HG02973 (cell line): Measurements from ENCODE around the gene ADPRHL1.

Source experiments
- ATAC-seq: cut with Tn5 transposase; IDR thresholded peaks from one replicate; pipeline ENCODE4 v1.9.1; 2021; ENCODE audit warnings: moderate library complexity; ENCODE audit not compliant: unreplicated experiment

ADPRHL1 gene

DNA sequence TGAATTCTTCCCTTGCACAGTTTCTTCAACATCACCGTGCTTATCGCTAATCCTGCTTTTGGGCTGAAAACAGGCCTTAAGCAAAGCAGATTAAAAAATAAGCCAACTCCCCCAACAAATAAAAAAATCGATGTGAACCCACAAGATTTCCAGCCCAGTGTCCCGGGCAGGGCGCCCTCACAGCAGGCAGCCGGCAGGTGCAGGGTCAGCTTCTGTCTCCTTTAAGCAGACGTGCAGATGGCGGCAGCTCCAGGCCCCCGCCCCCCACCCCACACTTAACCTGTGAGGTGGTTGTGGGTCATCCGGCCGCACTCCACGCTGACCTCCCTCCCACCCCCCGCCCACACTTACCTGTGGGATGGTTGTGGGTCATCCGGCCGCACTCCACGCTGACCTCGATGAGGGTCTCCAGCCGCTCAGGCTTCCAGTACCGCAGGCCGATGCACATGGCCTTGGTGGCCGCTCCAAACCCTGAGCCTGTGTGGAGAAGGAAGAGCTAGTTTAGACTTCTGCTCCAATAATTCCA is 19.8 kb downstream of the ADPRHL1 start:
- no peak for ATAC-seq

DNA sequence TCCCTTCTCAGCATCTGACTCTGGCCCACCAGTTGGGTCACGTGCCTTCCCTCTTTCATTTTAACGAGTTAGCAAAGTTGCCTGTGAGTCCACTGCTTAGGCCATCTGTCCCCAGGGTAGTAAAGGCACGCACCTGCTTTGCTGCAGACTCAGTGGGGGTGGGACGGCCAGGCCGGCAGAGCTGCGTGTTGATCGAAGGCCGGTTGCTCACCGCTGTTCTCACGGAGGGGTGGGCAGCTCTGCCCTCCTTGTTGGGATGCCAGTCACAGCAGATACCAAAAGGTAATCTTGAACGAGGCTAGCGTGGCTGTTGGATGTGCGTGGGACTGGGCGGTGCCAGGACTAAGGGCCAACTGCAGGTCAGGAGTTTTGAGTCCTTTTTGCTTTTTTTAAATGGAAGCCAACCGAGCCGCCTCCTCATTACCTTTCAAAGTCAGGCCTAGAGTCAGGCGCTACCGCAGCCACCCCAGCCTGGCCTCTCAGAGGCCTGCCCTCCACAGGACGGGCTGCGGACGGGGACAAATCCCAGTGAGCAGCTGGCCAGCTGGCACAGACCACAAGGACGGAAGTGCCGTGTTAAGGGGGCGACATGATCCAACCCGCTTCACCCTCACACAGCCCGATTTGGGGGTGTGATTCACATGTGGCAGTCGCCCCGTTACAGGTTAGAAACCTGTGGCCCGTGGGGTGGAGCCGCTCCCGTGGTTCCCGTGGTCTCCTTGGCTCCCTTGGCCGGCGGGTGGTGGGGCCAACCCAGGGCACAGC is 20.6 kb downstream of the ADPRHL1 start:
- no peak for ATAC-seq

- no peak for ATAC-seq
These were observed 22.1 kb downstream of the ADPRHL1 start for GRCh38 chr13:113431171-113431570.

DNA sequence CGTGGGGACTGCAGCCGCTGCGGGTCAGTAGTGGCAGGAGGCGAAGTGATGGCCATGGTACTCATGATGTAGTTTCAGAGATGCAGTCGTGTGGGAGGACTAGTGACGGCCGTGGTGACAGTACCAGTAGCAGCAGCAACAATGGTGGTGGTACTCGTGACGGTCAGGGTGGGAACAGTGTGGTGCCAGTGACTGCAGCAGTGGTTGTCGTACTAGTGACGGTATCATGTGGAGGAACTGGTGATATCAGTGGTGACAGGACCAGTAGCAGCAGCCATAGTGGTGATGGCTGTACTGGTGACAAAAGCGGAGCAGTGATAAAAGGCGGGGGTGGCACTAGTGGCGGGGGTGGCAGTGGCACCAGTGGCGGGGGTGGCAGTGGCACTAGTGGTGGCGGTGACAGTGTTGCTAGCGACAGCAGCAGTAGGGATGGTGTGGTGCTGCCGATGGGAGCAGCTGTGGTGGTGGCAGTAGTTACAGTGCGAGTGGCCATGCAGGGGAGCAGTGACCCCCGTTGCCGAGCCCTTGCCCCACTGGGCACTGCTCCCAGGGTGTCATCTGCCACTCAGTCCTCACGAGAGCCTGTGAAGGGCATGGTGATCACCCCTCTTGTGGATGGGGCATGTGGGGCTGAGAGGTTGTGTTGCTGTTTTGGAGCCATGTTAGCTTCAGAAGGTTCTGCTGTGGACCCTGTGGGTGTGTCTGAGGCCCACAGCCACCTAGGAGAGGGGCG is 22.7 kb downstream of the ADPRHL1 start:
- no peak for ATAC-seq

DNA sequence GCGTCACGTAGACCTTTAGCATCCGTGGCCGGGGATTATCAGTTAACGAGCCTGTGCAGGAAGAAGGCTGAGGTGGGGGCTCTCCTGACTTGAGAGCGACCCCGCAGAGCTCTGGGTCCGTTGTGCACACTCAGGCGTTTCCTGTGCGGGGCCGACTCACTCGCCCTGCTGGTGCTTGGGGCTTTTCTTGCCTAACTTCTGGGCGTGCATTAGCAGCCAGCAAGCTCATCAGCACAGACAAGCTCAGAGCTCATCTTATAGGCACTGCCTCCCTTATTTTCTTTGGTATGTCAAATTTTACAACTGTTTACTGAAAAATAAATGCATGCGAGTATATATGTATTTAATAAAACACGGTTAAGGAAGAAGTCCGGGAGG is 23.7 kb downstream of the ADPRHL1 start:
- ATAC-seq, result no peak

- ATAC-seq, result no peak
These were observed 24.2 kb downstream of the ADPRHL1 start for GRCh38 chr13:113428871-113429607.

DNA sequence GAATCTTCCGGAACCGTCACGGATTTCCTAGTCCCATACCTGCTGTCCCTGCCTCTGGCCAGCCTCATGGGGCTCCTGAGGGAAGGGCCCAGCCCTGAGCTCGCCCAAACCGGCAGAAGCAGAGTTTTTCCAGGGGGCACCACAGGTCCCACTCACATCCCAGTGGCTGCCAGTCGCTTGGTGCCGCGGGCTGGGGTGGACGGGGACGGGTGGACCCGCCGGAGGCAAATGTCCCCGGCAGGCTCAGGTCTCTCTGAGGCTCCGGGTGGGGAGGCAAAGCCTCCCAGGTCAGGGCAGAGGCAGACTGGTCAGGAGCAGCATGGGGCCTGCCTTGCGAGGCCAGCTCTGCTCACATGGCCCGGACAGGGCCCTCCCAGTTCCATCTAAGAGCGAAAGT is 24.8 kb downstream of the ADPRHL1 start:
- no peak for ATAC-seq

- no peak for ATAC-seq
These were observed 25.5 kb downstream of the ADPRHL1 start for GRCh38 chr13:113427562-113428468.

GRCh38 chr13:113426591-113426986 is 26.7 kb downstream of the ADPRHL1 start:
- ATAC-seq, result no peak

DNA sequence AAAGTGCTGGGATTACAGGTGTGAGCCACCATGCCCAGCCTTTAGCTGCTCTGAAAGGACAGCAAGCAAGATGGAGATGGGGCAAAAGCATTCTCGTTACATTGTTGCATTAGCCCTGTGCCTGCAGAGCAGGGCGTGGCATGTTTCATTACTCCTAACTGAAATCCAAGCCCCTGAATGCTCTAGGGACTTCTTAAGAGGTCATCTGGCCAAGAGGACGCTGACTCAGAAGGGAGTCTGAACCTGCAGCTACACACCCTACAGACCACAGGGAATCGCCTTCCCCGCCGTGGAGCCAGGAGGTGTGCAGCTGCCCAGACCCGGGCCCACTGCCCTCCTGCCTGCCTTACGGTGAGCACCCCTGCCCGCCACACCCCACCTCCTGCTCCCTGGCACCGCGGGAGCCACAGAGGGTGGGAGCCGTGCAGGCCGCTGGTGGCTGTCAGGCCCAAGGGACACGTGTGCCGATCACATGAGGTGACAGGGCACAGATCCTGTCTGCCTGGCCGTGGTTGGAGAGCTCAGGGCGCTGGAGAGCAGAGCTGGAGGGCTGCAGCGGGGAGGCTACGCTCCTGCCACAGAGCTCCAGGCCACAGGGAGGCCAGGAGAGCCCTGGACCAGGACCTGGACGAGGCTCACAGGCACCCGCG is 27.2 kb downstream of the ADPRHL1 start:
- ATAC-seq, result no peak

DNA sequence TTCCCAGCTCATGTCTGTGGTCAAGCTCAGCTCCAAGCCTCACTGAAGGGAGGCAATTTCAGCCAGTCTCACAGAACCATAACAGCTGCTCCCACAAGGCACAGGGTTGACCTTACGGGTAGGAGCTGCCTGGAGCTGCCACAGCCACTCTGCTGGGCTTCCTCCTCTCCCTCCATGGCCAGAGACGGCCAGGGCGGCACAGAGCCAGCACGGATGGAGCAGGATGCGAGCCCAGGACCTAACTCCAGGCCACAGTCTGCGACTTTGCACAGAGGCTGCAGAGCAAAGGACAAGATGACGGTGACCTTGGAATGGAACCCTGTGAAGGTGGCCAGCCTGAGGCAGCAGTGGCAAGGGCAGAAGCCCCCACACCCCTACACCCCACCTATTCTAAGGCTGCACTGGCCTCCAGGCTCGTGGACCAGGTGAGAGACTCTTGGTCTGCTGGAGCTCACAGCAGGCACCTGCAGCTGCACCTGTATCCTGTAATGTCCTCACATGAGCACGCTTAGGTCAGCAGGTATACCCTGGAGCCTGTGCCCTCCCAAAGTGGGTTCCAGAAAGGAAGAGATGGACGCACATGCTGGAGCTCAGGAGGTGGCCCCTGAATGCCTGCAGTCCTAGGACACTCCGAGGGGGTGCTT is 29.6 kb downstream of the ADPRHL1 start:
- no peak for ATAC-seq

GRCh38 chr13:113422807-113423519 is 30.3 kb downstream of the ADPRHL1 start:
- ATAC-seq, result no peak

GRCh38 chr13:113421673-113422270 is 31.5 kb downstream of the ADPRHL1 start:
- ATAC-seq, result no peak

DNA sequence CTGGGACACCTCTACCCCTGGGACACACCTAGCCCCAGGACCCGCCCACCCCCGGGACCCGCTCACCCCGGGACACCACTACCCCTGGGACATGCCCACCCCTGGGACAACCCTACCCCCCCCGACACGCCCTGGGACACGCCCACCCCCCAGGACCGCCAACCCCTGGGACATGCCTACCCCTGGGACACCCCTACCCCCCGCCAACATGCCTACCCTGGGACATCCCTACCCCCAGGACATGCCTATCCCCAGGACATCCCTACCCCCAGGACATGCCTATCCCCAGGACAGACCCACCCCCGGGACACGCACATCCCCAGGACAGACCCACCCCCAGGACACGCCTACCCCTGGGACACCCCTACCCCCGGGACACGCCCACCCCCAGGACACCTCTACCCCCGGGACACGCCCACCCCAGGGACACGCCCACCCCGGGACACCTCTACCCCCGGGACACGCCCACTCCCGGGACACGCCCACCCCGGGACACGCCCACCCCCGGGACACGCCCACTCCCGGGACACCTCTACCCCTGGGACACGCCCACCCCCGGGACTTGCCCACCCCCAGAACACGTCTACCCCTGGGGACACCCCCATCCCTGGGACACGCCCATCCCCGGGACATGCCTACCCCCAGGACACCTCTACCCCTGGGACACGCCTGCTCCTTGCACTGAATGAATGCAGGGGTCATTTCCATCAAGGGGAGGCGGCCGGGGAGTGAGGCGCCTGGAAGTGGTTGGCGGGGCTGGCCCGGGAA is 32.3 kb downstream of the ADPRHL1 start:
- ATAC-seq, result no peak

GRCh38 chr13:113420232-113420631 is 33.1 kb downstream of the ADPRHL1 start:
- no peak for ATAC-seq

DNA sequence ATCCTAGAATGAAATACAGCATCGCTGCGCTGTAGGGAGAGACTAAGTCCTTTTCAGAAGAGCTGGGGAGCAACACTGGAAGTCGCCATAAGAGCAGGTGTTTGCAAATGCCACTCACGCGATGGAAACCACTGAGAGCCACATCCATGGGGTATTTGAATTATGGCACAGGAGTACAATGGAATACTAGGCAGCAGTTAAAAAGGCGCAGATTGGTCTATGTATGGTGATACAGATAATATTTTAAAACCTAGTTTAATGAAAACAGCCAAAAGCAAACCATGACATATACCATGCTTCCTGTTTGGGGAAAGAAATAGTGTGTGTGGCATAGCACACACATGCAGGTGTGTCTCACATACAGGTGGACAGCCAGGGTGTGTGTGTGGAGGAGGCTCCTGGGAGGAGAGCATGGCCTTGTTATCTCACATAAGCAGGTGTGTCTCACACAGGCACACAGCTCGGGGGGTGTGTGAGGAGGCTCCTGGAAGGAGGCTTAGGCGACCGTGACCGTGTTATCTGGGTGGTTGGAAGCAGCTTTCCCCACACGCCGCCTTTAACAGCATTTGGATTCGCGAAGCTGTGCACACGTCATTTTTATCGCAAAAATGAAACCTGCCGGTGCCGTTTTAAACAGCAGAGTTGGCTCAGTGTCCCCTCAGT is 33.6 kb downstream of the ADPRHL1 start:
- no peak for ATAC-seq

GRCh38 chr13:113418722-113419049 is 34.6 kb downstream of the ADPRHL1 start:
- ATAC-seq, result no peak
